HepG2 (cell line): ENCODE data around the gene CRABP1. TPM values are rescaled to one million over a fixed set of nuclear protein-coding genes. Genes with fewer than 3 reads are reported as not detected.

ENCODE experiments used
- CBX5 ChIP-seq: sonication (generic); formaldehyde crosslinking; IDR thresholded peaks from 2 replicates; pipeline ENCODE4 v1.4.0; 2020; ENCODE audit warnings: missing genetic modification reagents, borderline replicate concordance
- ELF1 ChIP-seq: sonication (generic); formaldehyde crosslinking; IDR thresholded peaks from 2 replicates; pipeline ENCODE4 v1.4.0; 2020; ENCODE audit warnings: missing genetic modification reagents
- FOXC1 ChIP-seq: sonication (generic); formaldehyde crosslinking; IDR thresholded peaks from 2 replicates; pipeline ENCODE4 v1.8.0; 2022; ENCODE audit warnings: mild to moderate bottlenecking, missing genetic modification reagents, borderline replicate concordance
- NFRKB ChIP-seq: fragments of 450-650 bp; IDR thresholded peaks from 2 replicates; pipeline ENCODE4 v1.6.1; 2017
- NRL ChIP-seq: sonication (generic); formaldehyde crosslinking; IDR thresholded peaks from 2 replicates; pipeline ENCODE4 v1.5.0; 2020; ENCODE audit warnings: missing genetic modification reagents, mild to moderate bottlenecking, moderate library complexity, borderline replicate concordance
- PAX8 ChIP-seq: sonication (generic); formaldehyde crosslinking; IDR thresholded peaks from 2 replicates; pipeline ENCODE4 v1.8.0; 2022; ENCODE audit warnings: mild to moderate bottlenecking, missing genetic modification reagents, borderline replicate concordance
- TBX3 ChIP-seq: fragments of 450-650 bp; IDR thresholded peaks from 2 replicates; pipeline ENCODE4 v1.6.1; 2017; ENCODE audit warnings: antibody characterized with exemption, mild to moderate bottlenecking, inconsistent platforms, borderline replicate concordance
- TEAD3 ChIP-seq: optimal IDR thresholded peaks from 2 replicates; pipeline ENCODE3; 2016; ENCODE audit warnings: borderline replicate concordance
- WIZ ChIP-seq: sonication (generic); formaldehyde crosslinking; IDR thresholded peaks from 2 replicates; pipeline ENCODE4 v1.5.1; 2020; ENCODE audit warnings: mild to moderate bottlenecking, missing genetic modification reagents
- ZBTB7A ChIP-seq: sonication (generic); formaldehyde crosslinking; IDR thresholded peaks from 2 replicates; pipeline ENCODE4 v1.8.0; 2022; ENCODE audit warnings: mild to moderate bottlenecking, missing genetic modification reagents
- ZNF12 ChIP-seq: sonication (generic); formaldehyde crosslinking; IDR thresholded peaks from 2 replicates; pipeline ENCODE4 v1.5.0; 2020; ENCODE audit warnings: missing genetic modification reagents
- ZNF282 ChIP-seq: fragments of 450-650 bp; IDR thresholded peaks from 2 replicates; pipeline ENCODE4 v1.6.1; 2018; ENCODE audit not compliant: partially characterized antibody
- ZNF577 ChIP-seq: sonication (generic); formaldehyde crosslinking; IDR thresholded peaks from 2 replicates; pipeline ENCODE4 v1.4.0; 2020; ENCODE audit warnings: mild to moderate bottlenecking, low read depth, missing genetic modification reagents, borderline replicate concordance
- polyA plus RNA-seq, 8 experiments: library from polyadenylated mRNA; depleted of rRNA in 3 of 8; stranded (reverse) in 7 of 8; unstranded in 1 of 8; fragments of >200 nt; fragmentation: Illumina TruSeq in 4 of 8; extraction: Trizol in 4 of 8; gene quantifications; 2 replicates each; pipeline versions ENCODE4 v1.2.1 to v1.2.3, GENCODE V29; 2011 to 2016; ENCODE audit warnings: low read depth in 4 of 8, missing spikeins in 1 of 8, mixed read lengths in 1 of 8; ENCODE audit not compliant: insufficient read depth in 1 of 8
- total RNA-seq, 5 experiments: library from RNA; depleted of rRNA; stranded (reverse); fragments of >200 nt; fragmentation: Illumina TruSeq; extraction: Trizol; gene quantifications; 2 replicates each; pipeline ENCODE4 v1.2.3, GENCODE V29; 2016; ENCODE audit warnings: low read depth in 1 of 5
- TF ChIP-seq, protein P1 (sequence below), 2 experiments: sonication (generic) in 1 of 2; formaldehyde crosslinking in 1 of 2; IDR thresholded peaks; 2 replicates each; pipeline versions ENCODE4 v1.6.1 to v1.9.0; 2014 to 2022; ENCODE audit warnings: antibody characterized with exemption in 1 of 2, borderline replicate concordance in 1 of 2, inconsistent platforms in 1 of 2, low read depth in 1 of 2, missing genetic modification reagents in 1 of 2
- TF ChIP-seq, protein P2 (sequence below): sonication (generic); formaldehyde crosslinking; IDR thresholded peaks from 2 replicates; pipeline ENCODE4 v1.4.0; 2020; ENCODE audit warnings: missing genetic modification reagents
- TF ChIP-seq, protein P3 (sequence below): sonication (generic); formaldehyde crosslinking; IDR thresholded peaks from 2 replicates; pipeline ENCODE4 v1.5.0; 2020; ENCODE audit warnings: missing genetic modification reagents
- TF ChIP-seq, protein P4 (sequence below): sonication (generic); formaldehyde crosslinking; IDR thresholded peaks from 2 replicates; pipeline ENCODE4 v1.4.0; 2020; ENCODE audit warnings: missing genetic modification reagents

CRABP1 gene
- total and polyA plus RNA-seq, 2 of the 13 experiments (the other 11 are each of a cell fraction or from before 2014, with no cell fraction given) = not detected

DNA sequence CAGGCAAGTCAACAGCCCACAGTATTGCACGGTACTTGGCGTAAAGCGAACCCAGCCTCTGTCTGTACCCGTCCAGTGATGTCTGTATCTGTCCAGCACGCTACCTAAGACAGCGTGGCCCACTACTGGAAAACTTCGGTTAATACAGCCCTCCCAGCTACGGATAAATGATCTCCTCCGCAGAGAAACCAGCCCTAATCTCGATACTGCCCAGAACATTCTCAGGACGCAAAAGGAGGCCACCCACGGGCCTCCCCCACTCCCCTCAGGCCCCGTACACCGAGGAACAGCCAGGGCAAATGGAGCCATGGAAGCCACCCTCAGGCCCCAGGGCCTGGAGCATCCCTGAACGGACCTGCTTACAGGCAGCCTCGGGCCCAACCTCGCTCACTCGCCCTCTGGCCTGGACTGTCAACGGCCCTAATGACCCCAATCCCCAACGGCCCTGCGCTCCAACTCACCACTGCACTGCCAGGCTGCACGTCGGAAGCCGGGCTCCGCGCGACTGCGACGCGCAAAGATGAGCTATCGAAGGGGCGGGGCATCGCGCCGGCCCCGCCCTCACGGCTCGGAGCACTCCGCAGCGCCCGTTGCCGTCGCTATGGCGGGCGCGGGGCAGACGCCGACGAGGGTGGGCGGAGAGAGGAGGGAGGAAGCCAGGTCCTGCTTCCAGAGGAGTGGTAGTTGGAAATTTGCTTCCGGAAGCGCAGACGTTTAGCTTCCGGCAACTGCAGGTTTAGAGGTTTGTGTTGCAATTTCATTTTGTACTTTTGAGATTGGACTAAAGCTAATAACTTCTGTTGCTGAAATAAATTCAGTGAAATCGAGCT is 40.8 kb upstream of the CRABP1 start, which contains the start of gene SKIC8 (continued):
- no peak; the same call in 1 of the 2 replicates for TF ChIP-seq WIZ (CRISPR knock-in tag)
- TF ChIP-seq NFRKB = no peak
- TF ChIP-seq CBX5 (CRISPR knock-in tag) = no peak
- peak; percentile 32 for TF ChIP-seq TEAD3
- 0 out of 2 replicates have a peak, but pooled peaks have one; percentile 62 for TF ChIP-seq NRL (CRISPR knock-in tag)
- no peak for TF ChIP-seq ZNF282
- TF ChIP-seq, protein P1, sequence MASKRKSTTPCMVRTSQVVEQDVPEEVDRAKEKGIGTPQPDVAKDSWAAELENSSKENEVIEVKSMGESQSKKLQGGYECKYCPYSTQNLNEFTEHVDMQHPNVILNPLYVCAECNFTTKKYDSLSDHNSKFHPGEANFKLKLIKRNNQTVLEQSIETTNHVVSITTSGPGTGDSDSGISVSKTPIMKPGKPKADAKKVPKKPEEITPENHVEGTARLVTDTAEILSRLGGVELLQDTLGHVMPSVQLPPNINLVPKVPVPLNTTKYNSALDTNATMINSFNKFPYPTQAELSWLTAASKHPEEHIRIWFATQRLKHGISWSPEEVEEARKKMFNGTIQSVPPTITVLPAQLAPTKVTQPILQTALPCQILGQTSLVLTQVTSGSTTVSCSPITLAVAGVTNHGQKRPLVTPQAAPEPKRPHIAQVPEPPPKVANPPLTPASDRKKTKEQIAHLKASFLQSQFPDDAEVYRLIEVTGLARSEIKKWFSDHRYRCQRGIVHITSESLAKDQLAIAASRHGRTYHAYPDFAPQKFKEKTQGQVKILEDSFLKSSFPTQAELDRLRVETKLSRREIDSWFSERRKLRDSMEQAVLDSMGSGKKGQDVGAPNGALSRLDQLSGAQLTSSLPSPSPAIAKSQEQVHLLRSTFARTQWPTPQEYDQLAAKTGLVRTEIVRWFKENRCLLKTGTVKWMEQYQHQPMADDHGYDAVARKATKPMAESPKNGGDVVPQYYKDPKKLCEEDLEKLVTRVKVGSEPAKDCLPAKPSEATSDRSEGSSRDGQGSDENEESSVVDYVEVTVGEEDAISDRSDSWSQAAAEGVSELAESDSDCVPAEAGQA (IDR thresholded peaks at IDR 0.05; ENCODE audit: low read depth) = peak; percentile 63; the same call in 1 of the 2 replicates
- TF ChIP-seq, protein P1 (CRISPR knock-in tag; IDR thresholded peaks at IDR 0.05; ENCODE audit: borderline replicate concordance) = no peak
- no peak for TF ChIP-seq TBX3
- TF ChIP-seq, protein P2, sequence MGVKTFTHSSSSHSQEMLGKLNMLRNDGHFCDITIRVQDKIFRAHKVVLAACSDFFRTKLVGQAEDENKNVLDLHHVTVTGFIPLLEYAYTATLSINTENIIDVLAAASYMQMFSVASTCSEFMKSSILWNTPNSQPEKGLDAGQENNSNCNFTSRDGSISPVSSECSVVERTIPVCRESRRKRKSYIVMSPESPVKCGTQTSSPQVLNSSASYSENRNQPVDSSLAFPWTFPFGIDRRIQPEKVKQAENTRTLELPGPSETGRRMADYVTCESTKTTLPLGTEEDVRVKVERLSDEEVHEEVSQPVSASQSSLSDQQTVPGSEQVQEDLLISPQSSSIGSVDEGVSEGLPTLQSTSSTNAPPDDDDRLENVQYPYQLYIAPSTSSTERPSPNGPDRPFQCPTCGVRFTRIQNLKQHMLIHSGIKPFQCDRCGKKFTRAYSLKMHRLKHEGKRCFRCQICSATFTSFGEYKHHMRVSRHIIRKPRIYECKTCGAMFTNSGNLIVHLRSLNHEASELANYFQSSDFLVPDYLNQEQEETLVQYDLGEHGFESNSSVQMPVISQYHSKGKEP (CRISPR knock-in tag) = no peak
- TF ChIP-seq FOXC1 (CRISPR knock-in tag) = no peak
- peak; percentile 35; the same call in 1 of the 2 replicates for TF ChIP-seq ZNF12 (CRISPR knock-in tag)
- TF ChIP-seq ZNF577 (CRISPR knock-in tag) = no peak
- TF ChIP-seq, protein P3, sequence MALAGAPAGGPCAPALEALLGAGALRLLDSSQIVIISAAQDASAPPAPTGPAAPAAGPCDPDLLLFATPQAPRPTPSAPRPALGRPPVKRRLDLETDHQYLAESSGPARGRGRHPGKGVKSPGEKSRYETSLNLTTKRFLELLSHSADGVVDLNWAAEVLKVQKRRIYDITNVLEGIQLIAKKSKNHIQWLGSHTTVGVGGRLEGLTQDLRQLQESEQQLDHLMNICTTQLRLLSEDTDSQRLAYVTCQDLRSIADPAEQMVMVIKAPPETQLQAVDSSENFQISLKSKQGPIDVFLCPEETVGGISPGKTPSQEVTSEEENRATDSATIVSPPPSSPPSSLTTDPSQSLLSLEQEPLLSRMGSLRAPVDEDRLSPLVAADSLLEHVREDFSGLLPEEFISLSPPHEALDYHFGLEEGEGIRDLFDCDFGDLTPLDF (CRISPR knock-in tag) = 0 out of 2 replicates have a peak, but pooled peaks have one; percentile 39
- 0 out of 2 replicates have a peak, but pooled peaks have one; percentile 42 for TF ChIP-seq ZBTB7A (CRISPR knock-in tag)
- TF ChIP-seq, protein P4, sequence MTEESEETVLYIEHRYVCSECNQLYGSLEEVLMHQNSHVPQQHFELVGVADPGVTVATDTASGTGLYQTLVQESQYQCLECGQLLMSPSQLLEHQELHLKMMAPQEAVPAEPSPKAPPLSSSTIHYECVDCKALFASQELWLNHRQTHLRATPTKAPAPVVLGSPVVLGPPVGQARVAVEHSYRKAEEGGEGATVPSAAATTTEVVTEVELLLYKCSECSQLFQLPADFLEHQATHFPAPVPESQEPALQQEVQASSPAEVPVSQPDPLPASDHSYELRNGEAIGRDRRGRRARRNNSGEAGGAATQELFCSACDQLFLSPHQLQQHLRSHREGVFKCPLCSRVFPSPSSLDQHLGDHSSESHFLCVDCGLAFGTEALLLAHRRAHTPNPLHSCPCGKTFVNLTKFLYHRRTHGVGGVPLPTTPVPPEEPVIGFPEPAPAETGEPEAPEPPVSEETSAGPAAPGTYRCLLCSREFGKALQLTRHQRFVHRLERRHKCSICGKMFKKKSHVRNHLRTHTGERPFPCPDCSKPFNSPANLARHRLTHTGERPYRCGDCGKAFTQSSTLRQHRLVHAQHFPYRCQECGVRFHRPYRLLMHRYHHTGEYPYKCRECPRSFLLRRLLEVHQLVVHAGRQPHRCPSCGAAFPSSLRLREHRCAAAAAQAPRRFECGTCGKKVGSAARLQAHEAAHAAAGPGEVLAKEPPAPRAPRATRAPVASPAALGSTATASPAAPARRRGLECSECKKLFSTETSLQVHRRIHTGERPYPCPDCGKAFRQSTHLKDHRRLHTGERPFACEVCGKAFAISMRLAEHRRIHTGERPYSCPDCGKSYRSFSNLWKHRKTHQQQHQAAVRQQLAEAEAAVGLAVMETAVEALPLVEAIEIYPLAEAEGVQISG (CRISPR knock-in tag) = peak; percentile 80
- 0 out of 2 replicates have a peak, but pooled peaks have one; percentile 72 for TF ChIP-seq PAX8 (CRISPR knock-in tag)
- TF ChIP-seq ELF1 (CRISPR knock-in tag) = peak; percentile 76
